Raji (cell line): ENCODE measurements around the gene RFX2.

Source experiments
- POLR2A ChIP-seq: IDR thresholded peaks from 2 replicates; pipeline ENCODE4 v1.6.1; 2011; ENCODE audit warnings: low read depth, low read length, control low read depth; ENCODE audit not compliant: insufficient read depth

RFX2 gene

GRCh38 chr19:6091771-6092291 is 18.5 kb downstream of the RFX2 start:
- TF ChIP-seq POLR2A = no peak

- TF ChIP-seq POLR2A = no peak
Observed at GRCh38 chr19:6090634-6091033, 19.7 kb downstream of the RFX2 start.

- TF ChIP-seq POLR2A = no peak
Observed at GRCh38 chr19:6088602-6089049, 21.7 kb downstream of the RFX2 start.

GRCh38 chr19:6087074-6087571 is 23.2 kb downstream of the RFX2 start:
- peak; percentile 43; the same call in 1 of the 2 replicates for TF ChIP-seq POLR2A

- TF ChIP-seq POLR2A = no peak
Observed at GRCh38 chr19:6086068-6086788, 24.1 kb downstream of the RFX2 start.

- TF ChIP-seq POLR2A = no peak
Observed at GRCh38 chr19:6084821-6085220, 25.5 kb downstream of the RFX2 start.

GRCh38 chr19:6079107-6079506 is 31.2 kb downstream of the RFX2 start:
- TF ChIP-seq POLR2A = no peak

GRCh38 chr19:6078068-6078467 is 32.2 kb downstream of the RFX2 start:
- TF ChIP-seq POLR2A = no peak

- TF ChIP-seq POLR2A = no peak
Observed at GRCh38 chr19:6076675-6077463, 33.4 kb downstream of the RFX2 start.

- TF ChIP-seq POLR2A = no peak
Observed at GRCh38 chr19:6076291-6076665, 34.0 kb downstream of the RFX2 start.

- no peak for TF ChIP-seq POLR2A
Observed at GRCh38 chr19:6074709-6075403, 35.4 kb downstream of the RFX2 start.

GRCh38 chr19:6073858-6074708 is 36.2 kb downstream of the RFX2 start:
- TF ChIP-seq POLR2A = no peak

- TF ChIP-seq POLR2A = no peak
Observed at GRCh38 chr19:6071875-6072274, 38.4 kb downstream of the RFX2 start.

- TF ChIP-seq POLR2A = no peak
Observed at GRCh38 chr19:6070720-6071485, 39.4 kb downstream of the RFX2 start.

GRCh38 chr19:6070207-6070681 is 40.1 kb downstream of the RFX2 start:
- TF ChIP-seq POLR2A = no peak
